ENCODE measurements around the gene ZNF263.
A peak's percentile ranks its signal among the peaks of the same experiment; 100 is the strongest.
"Not testable (repeated sequence)": the region's sequence is repeated elsewhere in the genome, so short reads cannot be mapped to it uniquely, and the experiment has no call there.

Gene ZNF263

DNA sequence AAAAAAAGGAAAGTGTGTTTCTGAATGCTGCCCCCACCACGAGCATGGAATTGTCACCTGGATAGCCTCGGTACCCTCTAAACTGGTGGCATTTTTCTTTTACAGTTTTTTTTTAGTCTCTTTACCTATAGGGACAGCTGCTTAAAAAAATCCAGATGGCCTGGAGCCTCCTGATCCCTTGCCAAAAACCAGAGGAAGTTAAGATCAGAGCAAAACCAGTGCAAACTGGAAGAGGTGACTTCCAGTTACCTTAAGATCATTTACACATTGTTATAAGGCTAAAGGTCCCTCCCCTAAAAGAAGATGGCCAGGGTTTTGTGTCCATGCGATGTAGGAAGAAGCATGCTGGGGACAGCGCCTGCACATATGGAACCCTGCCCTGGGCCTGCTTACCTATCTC lies 30.3 kb upstream of the ZNF263 start:
- no peak overlapping the region for H3K27ac ChIP-seq (ENCODE audit: low read depth, low read length)
- H3K36me3 ChIP-seq (ENCODE audit: control insufficient read depth, insufficient read depth, low read length): no peaks in the 10 kb centered on the region
- H3K27me3 ChIP-seq (ENCODE audit: control insufficient read depth, insufficient read depth, low read length): no peaks in the 10 kb centered on the region
- no peak overlapping the region for H3K4me3 ChIP-seq (ENCODE audit: low read length)
- H3K9ac ChIP-seq (ENCODE audit: low read length): no peak overlapping the region
- H3K4me1 ChIP-seq (ENCODE audit: control insufficient read depth, insufficient read depth, low read length): no peaks in the 10 kb centered on the region

DNA sequence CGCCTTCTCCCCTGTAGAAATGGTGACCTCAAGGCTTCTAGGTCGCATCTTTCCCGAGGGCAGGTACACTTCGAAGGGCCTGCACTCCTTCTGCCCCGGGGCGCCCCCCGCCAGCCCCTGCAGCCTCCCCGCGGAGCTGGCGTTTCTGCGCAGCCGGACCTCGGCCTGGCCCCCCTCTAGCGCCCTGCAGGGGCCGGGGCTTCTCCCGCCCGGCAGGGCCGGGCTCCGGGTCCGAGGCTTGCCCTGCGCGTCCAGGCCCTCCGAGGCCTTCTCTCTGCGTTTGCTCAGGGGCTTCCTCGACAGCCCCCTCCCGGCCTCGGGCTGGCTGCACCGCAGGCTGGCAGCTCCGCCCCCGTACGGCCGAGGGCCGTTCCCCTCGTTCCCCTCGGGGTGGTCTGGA lies 29.0 kb upstream of the ZNF263 start:
- Histone ChIP-seq H3K4me1 (ENCODE audit: control insufficient read depth, insufficient read depth, low read length) (no peaks in the 10 kb centered on the region), H3K4me3 (ENCODE audit: low read length) (no peak overlapping the region), H3K27ac (ENCODE audit: low read depth, low read length) (no peak overlapping the region)

DNA sequence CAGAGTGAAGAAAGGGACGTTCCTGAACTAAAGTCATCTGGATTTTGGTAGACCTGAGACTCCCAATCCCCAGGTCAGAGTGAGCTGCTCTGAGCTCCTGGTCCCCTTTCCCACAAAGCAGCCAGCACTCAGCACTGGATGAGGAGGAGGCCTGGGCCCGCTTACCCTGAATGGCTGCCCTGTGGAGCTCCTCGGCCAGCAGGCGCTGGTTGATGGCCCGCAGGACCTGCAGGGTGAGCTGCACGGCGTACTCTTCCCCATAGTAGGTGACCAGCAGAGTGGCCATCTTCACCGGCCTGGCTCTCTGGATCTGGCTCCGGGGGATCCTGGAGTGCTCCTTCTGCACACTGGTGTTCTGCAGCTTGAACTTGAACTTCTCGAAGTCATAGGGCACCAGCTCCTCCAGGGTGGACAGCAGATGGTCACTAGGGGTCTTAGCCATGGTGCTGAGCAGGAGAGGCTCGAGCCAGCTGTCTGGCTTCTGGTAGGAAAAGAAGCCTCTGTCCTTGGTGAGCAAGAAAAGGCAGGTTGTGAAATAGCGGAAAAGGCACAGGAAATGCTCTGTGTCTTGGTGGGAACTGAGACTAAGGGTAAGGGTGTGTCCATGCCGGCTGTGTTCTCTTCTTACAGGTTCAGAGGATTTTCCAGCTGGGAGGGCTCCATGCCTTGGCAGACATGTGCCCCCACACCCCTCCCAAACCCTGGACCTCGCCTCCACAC lies 27.0 kb upstream of the ZNF263 start, which contains the start of gene MEFV:
MEFV (minus strand) TSS at position 488 of the 720 bp plus-strand sequence; CDS start at position 442, 46 bp downstream.
- Histone ChIP-seq H3K27me3 (ENCODE audit: control insufficient read depth, insufficient read depth, low read length) (no peaks in the 10 kb centered on the region), H3K4me3 (ENCODE audit: low read length) (no peak within 1 kb of the TSS), H3K4me1 (ENCODE audit: control insufficient read depth, insufficient read depth, low read length) (no peaks in the 10 kb centered on the region), H3K36me3 (ENCODE audit: control insufficient read depth, insufficient read depth, low read length) (no peaks in the 10 kb centered on the region), H3K27ac (ENCODE audit: low read depth, low read length) (no peak within 1 kb of the TSS), H3K9ac (ENCODE audit: low read length) (no peak within 1 kb of the TSS)

More for the DNA sequence above, 29.0 kb upstream of the ZNF263 start:
- Histone ChIP-seq H3K27me3 (ENCODE audit: control insufficient read depth, insufficient read depth, low read length) (no peaks in the 10 kb centered on the region), H3K36me3 (ENCODE audit: control insufficient read depth, insufficient read depth, low read length) (no peaks in the 10 kb centered on the region), H3K9ac (ENCODE audit: low read length) (no peak overlapping the region)

DNA sequence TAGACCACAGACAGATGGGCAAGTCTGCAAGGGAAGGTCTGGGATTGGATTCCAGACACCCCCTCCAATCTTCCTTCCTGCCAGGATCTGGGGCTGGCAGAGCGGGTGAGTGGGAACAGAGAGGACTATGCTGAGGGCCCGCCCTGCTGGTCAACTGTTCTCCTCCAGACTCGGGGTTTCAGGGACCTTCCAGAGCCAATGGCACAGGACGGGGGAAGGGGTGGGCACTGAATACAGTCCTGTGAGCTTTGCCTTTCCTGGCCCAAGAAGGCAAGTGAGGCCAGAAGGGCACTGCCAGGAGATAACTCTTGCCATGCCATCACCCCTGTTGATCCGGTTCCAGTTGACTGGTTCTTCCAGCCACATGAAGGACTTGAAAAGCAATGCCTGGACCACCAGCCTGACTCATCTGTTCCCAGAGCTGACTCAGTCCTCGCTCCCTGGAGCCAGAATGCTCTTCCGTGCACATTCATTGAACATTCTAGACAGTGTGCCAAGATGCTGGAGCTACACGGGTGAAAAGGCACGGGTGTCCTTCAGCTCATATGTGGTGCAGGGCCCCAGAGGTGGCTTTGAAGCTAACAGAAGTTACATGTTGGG lies 26.3 kb upstream of the ZNF263 start:
- no peak overlapping the region for H3K27ac ChIP-seq (ENCODE audit: low read depth, low read length)
- H3K36me3 ChIP-seq (ENCODE audit: control insufficient read depth, insufficient read depth, low read length): no peaks in the 10 kb centered on the region
- H3K9ac ChIP-seq (ENCODE audit: low read length): no peak overlapping the region
- H3K4me1 ChIP-seq (ENCODE audit: control insufficient read depth, insufficient read depth, low read length): no peaks in the 10 kb centered on the region
- H3K4me3 ChIP-seq (ENCODE audit: low read length): no peak overlapping the region
- no peaks in the 10 kb centered on the region for H3K27me3 ChIP-seq (ENCODE audit: control insufficient read depth, insufficient read depth, low read length)

DNA sequence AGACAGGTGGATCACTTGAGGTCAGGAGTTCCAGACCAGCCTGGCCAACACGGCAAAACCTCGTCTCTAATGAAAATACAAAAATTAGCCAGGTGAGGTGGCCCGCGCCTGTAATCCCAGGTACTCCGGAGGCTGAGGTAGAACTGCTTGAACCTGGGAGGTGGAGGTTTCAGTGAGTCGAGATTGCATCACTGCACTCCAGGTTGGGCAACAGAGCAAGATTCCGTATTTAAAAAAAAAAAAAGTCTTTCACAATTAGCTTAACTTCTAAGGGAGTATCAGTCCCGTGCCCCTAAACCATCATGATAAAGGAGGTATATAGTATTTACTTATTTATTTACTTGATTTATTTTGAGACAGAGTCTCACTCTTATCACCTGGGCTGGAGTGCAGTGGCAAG lies 23.5 kb upstream of the ZNF263 start:
- H3K9ac ChIP-seq (ENCODE audit: low read length): no peak overlapping the region
- H3K4me3 ChIP-seq (ENCODE audit: low read length): no peak overlapping the region
- no peaks in the 10 kb centered on the region for H3K36me3 ChIP-seq (ENCODE audit: control insufficient read depth, insufficient read depth, low read length)
- H3K27me3 ChIP-seq (ENCODE audit: control insufficient read depth, insufficient read depth, low read length): no peaks in the 10 kb centered on the region
- peaks cover under 1% of the 10 kb centered on the region for H3K4me1 ChIP-seq (ENCODE audit: control insufficient read depth, insufficient read depth, low read length)
- no peak overlapping the region for H3K27ac ChIP-seq (ENCODE audit: low read depth, low read length)

DNA sequence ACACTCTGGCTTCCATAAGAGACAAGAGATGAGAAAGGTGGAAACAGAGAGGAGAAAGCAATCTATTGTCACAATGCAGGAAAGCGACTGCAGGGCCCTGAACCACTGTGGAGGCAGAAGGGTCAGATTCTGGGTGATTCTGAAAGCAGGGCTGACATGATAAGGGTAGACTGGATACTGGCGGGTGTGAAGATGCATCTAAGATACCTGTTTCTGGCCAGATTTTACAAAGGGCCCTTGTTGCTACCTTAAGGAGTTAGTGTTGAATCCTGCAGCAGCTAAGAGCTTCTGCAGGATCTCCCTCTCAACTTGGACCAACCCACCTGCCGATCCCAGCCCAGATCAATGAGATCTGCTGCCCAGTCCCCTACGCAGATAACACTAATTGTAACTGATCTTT lies 20.8 kb upstream of the ZNF263 start:
- Histone ChIP-seq H3K9ac (ENCODE audit: low read length) (no peak overlapping the region), H3K36me3 (ENCODE audit: control insufficient read depth, insufficient read depth, low read length) (no peaks in the 10 kb centered on the region), H3K27me3 (ENCODE audit: control insufficient read depth, insufficient read depth, low read length) (no peaks in the 10 kb centered on the region), H3K4me1 (ENCODE audit: control insufficient read depth, insufficient read depth, low read length) (peaks cover 3% of the 10 kb centered on the region), H3K27ac (ENCODE audit: low read depth, low read length) (no peak overlapping the region), H3K4me3 (ENCODE audit: low read length) (no peak overlapping the region)

DNA sequence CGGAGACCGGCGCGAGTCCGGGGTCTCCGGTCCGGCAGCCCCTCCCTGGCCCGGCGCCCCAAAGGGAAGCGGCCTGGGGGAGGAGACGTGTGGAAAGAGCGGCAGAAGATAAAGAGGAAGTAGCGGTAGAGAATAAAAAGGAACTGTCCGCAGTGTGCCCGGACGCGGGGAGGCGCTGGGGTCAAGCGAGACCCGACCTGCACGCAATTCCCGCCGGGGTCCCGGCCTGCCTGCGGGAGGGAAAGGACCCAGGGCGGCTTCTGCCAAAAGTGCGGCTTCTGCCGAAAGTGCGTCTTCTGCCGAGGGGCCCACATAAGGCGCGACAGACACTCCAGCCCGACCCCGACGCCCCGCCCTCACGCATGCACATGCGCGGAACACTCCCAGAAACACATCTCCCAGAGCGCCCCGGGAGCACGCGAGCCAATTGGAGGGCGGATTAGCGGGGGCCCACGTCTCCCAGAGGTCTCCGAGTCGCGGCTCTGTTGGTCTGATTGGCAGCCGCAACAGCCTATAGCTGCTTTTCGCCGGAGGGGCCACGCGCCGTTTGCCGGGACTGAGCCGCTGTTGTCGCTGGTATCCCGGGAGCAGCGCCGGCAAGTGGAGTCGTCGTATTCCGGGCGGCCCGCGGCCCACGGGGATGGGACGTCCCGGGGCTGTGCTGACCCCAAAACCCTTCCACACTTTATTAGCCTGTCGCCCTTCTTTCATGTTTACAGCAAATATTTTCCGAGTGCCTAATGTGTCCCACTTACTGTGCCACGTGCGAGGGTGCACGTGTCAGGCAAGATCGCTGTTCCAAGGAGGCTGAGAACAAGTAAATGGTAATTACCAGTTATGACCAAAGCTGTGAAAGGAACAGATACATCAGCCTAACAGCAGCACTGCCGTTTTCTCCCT lies 18.9 kb upstream of the ZNF263 start:
- H3K9ac ChIP-seq (ENCODE audit: low read length): peak overlapping the region; percentile 85
- H3K36me3 ChIP-seq (ENCODE audit: control insufficient read depth, insufficient read depth, low read length): peaks cover 3% of the 10 kb centered on the region
- no peaks in the 10 kb centered on the region for H3K27me3 ChIP-seq (ENCODE audit: control insufficient read depth, insufficient read depth, low read length)
- H3K27ac ChIP-seq (ENCODE audit: low read depth, low read length): peak overlapping the region; percentile 97
- H3K4me1 ChIP-seq (ENCODE audit: control insufficient read depth, insufficient read depth, low read length): peaks cover 3% of the 10 kb centered on the region
- peak overlapping the region; percentile 86 for H3K4me3 ChIP-seq (ENCODE audit: low read length)

DNA sequence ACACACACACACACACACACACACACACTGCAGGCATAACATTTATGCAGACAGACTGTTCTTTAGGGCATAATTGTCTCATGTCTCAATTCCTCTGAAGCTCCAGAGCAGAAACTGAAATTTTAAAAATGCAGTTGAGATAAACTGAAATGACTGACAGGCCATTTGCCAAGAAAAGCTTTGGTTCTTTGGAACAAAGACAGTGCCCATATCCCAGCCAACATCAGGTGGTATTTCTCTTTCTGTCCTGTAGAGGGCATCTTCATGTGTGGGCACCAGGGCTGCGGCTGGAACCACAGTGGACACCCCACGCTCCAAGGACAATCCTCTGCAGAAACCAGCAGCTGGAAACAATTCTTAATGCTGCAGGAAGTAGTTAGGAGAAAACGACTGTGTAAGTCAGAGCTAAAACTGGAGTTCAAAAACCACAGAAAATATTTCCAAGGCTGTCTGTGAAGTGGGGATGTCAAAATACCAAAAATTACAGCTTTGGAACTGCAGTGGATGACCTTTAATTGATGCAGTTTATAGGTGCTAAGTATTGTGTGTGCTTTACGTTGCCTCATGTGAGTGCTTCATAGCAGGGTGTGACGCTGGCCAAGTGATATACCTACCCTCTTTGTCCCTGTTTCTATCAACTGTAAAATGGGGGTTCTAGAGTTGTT lies 16.3 kb upstream of the ZNF263 start:
- Histone ChIP-seq H3K4me1 (ENCODE audit: control insufficient read depth, insufficient read depth, low read length) (peaks cover 3% of the 10 kb centered on the region), H3K27me3 (ENCODE audit: control insufficient read depth, insufficient read depth, low read length) (no peaks in the 10 kb centered on the region), H3K4me3 (ENCODE audit: low read length) (no peak overlapping the region), H3K9ac (ENCODE audit: low read length) (no peak overlapping the region), H3K27ac (ENCODE audit: low read depth, low read length) (no peak overlapping the region), H3K36me3 (ENCODE audit: control insufficient read depth, insufficient read depth, low read length) (peaks cover 3% of the 10 kb centered on the region)

DNA sequence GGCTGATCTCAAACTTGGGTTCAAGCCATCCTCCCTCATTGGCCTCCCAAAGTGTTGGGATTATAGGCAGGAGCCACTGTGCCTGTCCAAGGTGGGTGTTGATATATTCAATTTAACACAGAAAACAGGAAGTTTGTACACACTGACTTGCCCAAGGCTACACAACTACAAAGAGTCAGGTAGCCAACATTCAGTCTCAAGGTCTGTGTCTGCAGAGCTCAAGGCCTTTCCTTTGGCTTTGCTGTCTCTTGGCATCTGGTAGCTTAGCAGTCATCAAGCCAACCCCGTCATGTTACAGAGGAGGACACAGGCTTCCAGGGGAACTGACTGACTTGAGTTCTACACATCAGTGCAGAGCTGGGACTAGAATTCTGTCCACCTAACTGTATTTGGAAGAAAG lies 15.0 kb upstream of the ZNF263 start:
- H3K36me3 ChIP-seq (ENCODE audit: control insufficient read depth, insufficient read depth, low read length): peaks cover 3% of the 10 kb centered on the region
- H3K4me1 ChIP-seq (ENCODE audit: control insufficient read depth, insufficient read depth, low read length): peaks cover 3% of the 10 kb centered on the region
- no peak overlapping the region for H3K4me3 ChIP-seq (ENCODE audit: low read length)
- no peaks in the 10 kb centered on the region for H3K27me3 ChIP-seq (ENCODE audit: control insufficient read depth, insufficient read depth, low read length)
- no peak overlapping the region for H3K27ac ChIP-seq (ENCODE audit: low read depth, low read length)
- no peak overlapping the region for H3K9ac ChIP-seq (ENCODE audit: low read length)

DNA sequence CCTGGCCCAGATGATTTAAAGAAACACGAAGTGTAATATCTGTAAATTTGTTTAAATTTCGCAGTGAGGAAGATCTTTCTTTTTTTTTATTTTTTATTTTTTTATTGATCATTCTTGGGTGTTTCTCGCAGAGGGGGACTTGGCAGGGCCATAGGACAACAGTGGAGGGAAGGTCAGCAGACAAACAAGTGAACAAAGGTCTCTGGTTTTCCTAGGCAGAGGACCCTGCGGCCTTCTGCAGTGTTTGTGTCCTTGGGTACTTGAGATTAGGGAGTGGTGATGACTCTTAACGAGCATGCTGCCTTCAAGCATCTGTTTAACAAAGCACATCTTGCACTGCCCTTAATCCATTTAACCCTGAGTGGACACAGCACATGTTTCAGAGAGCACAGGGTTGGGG lies 12.6 kb upstream of the ZNF263 start:
- not testable (repeated sequence) for H3K27me3 ChIP-seq (ENCODE audit: control insufficient read depth, insufficient read depth, low read length); H3K9ac ChIP-seq (ENCODE audit: low read length); H3K27ac ChIP-seq (ENCODE audit: low read depth, low read length); H3K4me3 ChIP-seq (ENCODE audit: low read length); H3K4me1 ChIP-seq (ENCODE audit: control insufficient read depth, insufficient read depth, low read length); H3K36me3 ChIP-seq (ENCODE audit: control insufficient read depth, insufficient read depth, low read length)

DNA sequence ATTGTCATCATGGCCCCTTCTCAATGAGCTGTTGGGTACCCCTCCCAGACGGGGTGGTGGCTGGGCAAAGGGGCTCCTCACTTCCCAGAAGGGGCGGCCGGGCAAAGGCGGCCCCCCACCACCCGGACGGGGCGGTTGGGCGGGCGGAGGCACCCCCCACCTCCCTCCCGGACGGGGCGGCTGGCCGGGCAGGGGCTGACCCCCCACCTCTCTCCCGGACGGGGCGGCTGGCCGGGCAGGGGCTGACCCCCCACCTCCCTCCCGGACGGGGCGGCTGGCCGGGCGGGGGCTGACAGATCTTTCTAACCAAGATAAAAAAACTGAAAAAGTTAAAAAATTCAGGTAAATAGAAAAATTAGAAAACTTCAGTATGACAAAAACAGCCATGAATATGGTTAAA lies 12.0 kb upstream of the ZNF263 start:
- H3K9ac ChIP-seq (ENCODE audit: low read length); H3K27ac ChIP-seq (ENCODE audit: low read depth, low read length); H3K36me3 ChIP-seq (ENCODE audit: control insufficient read depth, insufficient read depth, low read length); H3K4me1 ChIP-seq (ENCODE audit: control insufficient read depth, insufficient read depth, low read length); H3K27me3 ChIP-seq (ENCODE audit: control insufficient read depth, insufficient read depth, low read length); H3K4me3 ChIP-seq (ENCODE audit: low read length): not testable (repeated sequence)

DNA sequence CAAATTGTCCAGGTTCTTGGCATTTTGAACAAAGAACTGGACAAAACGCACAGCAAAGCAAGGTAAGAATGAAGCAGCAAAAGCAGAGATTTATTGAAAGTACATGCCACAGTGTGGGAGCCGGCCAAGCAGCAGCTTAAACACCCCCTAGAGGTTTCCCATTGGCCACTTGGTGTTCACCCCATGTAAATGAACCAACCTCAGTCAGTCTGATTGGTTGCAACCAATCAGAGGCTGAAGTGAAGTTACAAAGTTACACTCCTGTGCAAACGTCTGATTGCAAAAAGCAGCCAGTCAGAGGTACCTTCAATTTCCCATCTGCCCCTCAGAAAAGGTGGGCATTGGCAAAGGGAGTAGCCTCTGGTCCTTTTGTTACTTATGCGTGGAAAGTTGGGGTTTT lies 8.8 kb upstream of the ZNF263 start:
- Histone ChIP-seq H3K4me3 (ENCODE audit: low read length) (no peak overlapping the region), H3K9ac (ENCODE audit: low read length) (no peak overlapping the region), H3K4me1 (ENCODE audit: control insufficient read depth, insufficient read depth, low read length) (no peaks in the 10 kb centered on the region)

More for the DNA sequence above, 8.8 kb upstream of the ZNF263 start:
- no peak overlapping the region for H3K27ac ChIP-seq (ENCODE audit: low read depth, low read length)
- no peaks in the 10 kb centered on the region for H3K36me3 ChIP-seq (ENCODE audit: control insufficient read depth, insufficient read depth, low read length)
- no peaks in the 10 kb centered on the region for H3K27me3 ChIP-seq (ENCODE audit: control insufficient read depth, insufficient read depth, low read length)
